Trophoblast cell (in vitro differentiated cells and primary cell): Measurements from ENCODE around the gene FTH1.
A peak's percentile ranks its signal among the peaks of the same experiment; 100 is the strongest.

Source experiments
- DNase-seq, 2 donors: peaks; one replicate each; pipeline ENCODE4 v3.0.0-alpha.2; 2016
- H2AFZ ChIP-seq: 2 replicates; pipeline ENCODE4 v1.6.1; 2013; ENCODE audit warnings: low read length, moderate library complexity, mild to moderate bottlenecking; ENCODE audit not compliant: insufficient read depth, poor library complexity
- H2AK5ac ChIP-seq: 2 replicates; pipeline ENCODE4 v1.6.1; 2013; ENCODE audit warnings: mild to moderate bottlenecking, low read length
- H2BK120ac ChIP-seq: 2 replicates; pipeline ENCODE4 v1.6.1; 2013; ENCODE audit warnings: low read length, mild to moderate bottlenecking, moderate library complexity; ENCODE audit not compliant: insufficient read depth, poor library complexity
- H2BK12ac ChIP-seq: 2 replicates; pipeline ENCODE4 v1.6.1; 2013; ENCODE audit warnings: mild to moderate bottlenecking, low read length, moderate library complexity
- H2BK5ac ChIP-seq: 2 replicates; pipeline ENCODE4 v1.6.1; 2013; ENCODE audit warnings: low read length, low read depth, moderate library complexity, mild to moderate bottlenecking; ENCODE audit not compliant: poor library complexity
- H3K14ac ChIP-seq: 2 replicates; pipeline ENCODE4 v1.6.1; 2013; ENCODE audit warnings: mild to moderate bottlenecking, low read length
- H3K18ac ChIP-seq: 2 replicates; pipeline ENCODE4 v1.6.1; 2013; ENCODE audit warnings: mild to moderate bottlenecking, low read length
- H3K23ac ChIP-seq: 2 replicates; pipeline ENCODE4 v1.6.1; 2013; ENCODE audit warnings: low read length
- H3K27ac ChIP-seq: 2 replicates; pipeline ENCODE4 v1.5.1; 2013; ENCODE audit warnings: low read depth, mild to moderate bottlenecking, inconsistent platforms, low read length, moderate library complexity
- H3K27me3 ChIP-seq: 2 replicates; pipeline ENCODE4 v1.6.1; 2013; ENCODE audit warnings: inconsistent platforms, mild to moderate bottlenecking, low read length, moderate library complexity; ENCODE audit not compliant: insufficient read depth
- H3K36me3 ChIP-seq, 2 experiments: 1 replicate in 1 of 2; 2 replicates in 1 of 2; pipeline ENCODE4 v1.6.1; 2013; ENCODE audit warnings: low read length in 2 of 2, mild to moderate bottlenecking in 2 of 2, moderate library complexity in 1 of 2; ENCODE audit not compliant: insufficient read depth in 2 of 2, control insufficient read depth in 1 of 2
- H3K4ac ChIP-seq: 2 replicates; pipeline ENCODE4 v1.6.1; 2013; ENCODE audit warnings: low read depth, mild to moderate bottlenecking, low read length, moderate library complexity
- H3K4me1 ChIP-seq, 2 experiments: 1 replicate in 1 of 2; 2 replicates in 1 of 2; pipeline ENCODE4 v1.6.1; 2013; ENCODE audit warnings: low read length in 2 of 2, mild to moderate bottlenecking in 2 of 2, moderate library complexity in 1 of 2; ENCODE audit not compliant: insufficient read depth in 2 of 2, control insufficient read depth in 1 of 2
- H3K4me2 ChIP-seq: 2 replicates; pipeline ENCODE4 v1.6.1; 2013; ENCODE audit warnings: inconsistent platforms, mild to moderate bottlenecking, low read length, moderate library complexity
- H3K4me3 ChIP-seq: 2 replicates; pipeline ENCODE4 v1.5.1; 2013; ENCODE audit warnings: mild to moderate bottlenecking, low read depth, low read length, inconsistent platforms
- H3K79me1 ChIP-seq: one replicate; pipeline ENCODE4 v1.6.1; 2013; ENCODE audit warnings: low read length
- H3K79me2 ChIP-seq: 2 replicates; pipeline ENCODE4 v1.6.1; 2013; ENCODE audit warnings: low read length, mild to moderate bottlenecking; ENCODE audit not compliant: control insufficient read depth, insufficient read depth, poor library complexity
- H3K9ac ChIP-seq: 2 replicates; pipeline ENCODE4 v1.6.1; 2013; ENCODE audit warnings: mild to moderate bottlenecking, low read length
- H3K9me3 ChIP-seq: 2 replicates; pipeline ENCODE4 v1.6.1; 2013; ENCODE audit warnings: low read depth, mild to moderate bottlenecking, control low read depth, inconsistent platforms, low read length; ENCODE audit not compliant: insufficient read depth
- H4K12ac ChIP-seq: 2 replicates; pipeline ENCODE4 v1.6.1; 2013; ENCODE audit warnings: low read depth, mild to moderate bottlenecking, low read length, moderate library complexity
- H4K8ac ChIP-seq: 2 replicates; pipeline ENCODE4 v1.6.1; 2013; ENCODE audit warnings: low read depth, mild to moderate bottlenecking, low read length, moderate library complexity
- H4K91ac ChIP-seq: one replicate; pipeline ENCODE4 v1.6.1; 2013; ENCODE audit warnings: low read depth, mild to moderate bottlenecking, low read length, moderate library complexity
- WGBS: extraction: QIAGEN DNeasy Blood & Tissue Kit; methylation state at CpG from one replicate; pipeline ENCODE4 v1.1.7; 2013; ENCODE audit warnings: missing lambda C conversion rate; ENCODE audit not compliant: insufficient read length, insufficient coverage; ENCODE audit errors: extremely low coverage; 5-methylcytosine and 5-hydroxymethylcytosine counted together

FTH1 gene

DNA sequence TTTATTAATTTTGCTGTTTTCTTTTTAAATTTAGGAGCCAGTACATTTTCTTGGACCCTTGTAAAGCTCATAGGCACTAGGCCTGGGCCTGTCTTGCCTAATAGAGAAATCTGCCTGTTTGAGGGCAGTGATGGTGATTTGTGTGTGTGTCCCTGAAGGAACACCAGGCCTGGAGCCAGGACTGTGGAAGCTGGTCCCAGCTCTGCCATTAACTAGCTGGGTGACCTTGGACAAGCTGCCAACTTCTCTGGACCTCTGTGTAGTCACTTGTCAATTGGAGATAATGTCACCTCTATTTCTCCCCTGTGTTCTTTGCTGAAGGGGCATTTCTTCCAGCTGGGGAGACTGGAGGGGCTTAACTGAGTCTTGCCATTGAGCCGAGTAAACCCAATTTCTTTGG lies 16.0 kb upstream of the FTH1 start:
- peaks cover 2 to 4% of the 10 kb centered on the region in 2 experiments for H3K4me1 ChIP-seq
- no peak overlapping the region for H3K27ac ChIP-seq
- H3K36me3 ChIP-seq = no peaks in the 10 kb centered on the region
- WGBS = no CpG with 5 or more reads among the region's 1 CpG
- H3K14ac ChIP-seq = no peak overlapping the region
- no peak overlapping the region for H3K4me3 ChIP-seq
- peak overlapping the region; percentile 13 for H2AK5ac ChIP-seq
- no peak overlapping the region for H2BK5ac ChIP-seq
- H3K9me3 ChIP-seq = no peaks in the 10 kb centered on the region
- no peak overlapping the region for H4K12ac ChIP-seq
- no peak overlapping the region for H4K8ac ChIP-seq
- H3K4ac ChIP-seq = no peak overlapping the region
- H3K18ac ChIP-seq = no peak overlapping the region
- no peak overlapping the region for H3K23ac ChIP-seq
- H3K79me1 ChIP-seq = peaks cover 2% of the 10 kb centered on the region
- no peaks in the 10 kb centered on the region for H3K27me3 ChIP-seq
- no peak overlapping the region for H3K9ac ChIP-seq
- no peaks in the 10 kb centered on the region for H3K79me2 ChIP-seq
- no peak for DNase-seq
- H2BK12ac ChIP-seq = peak overlapping the region; percentile 23
- peak overlapping the region; percentile 7 for H2BK120ac ChIP-seq
- H3K4me2 ChIP-seq = no peak overlapping the region
- peak overlapping the region; percentile 39 for H4K91ac ChIP-seq
- no peak overlapping the region for H2AFZ ChIP-seq

DNA sequence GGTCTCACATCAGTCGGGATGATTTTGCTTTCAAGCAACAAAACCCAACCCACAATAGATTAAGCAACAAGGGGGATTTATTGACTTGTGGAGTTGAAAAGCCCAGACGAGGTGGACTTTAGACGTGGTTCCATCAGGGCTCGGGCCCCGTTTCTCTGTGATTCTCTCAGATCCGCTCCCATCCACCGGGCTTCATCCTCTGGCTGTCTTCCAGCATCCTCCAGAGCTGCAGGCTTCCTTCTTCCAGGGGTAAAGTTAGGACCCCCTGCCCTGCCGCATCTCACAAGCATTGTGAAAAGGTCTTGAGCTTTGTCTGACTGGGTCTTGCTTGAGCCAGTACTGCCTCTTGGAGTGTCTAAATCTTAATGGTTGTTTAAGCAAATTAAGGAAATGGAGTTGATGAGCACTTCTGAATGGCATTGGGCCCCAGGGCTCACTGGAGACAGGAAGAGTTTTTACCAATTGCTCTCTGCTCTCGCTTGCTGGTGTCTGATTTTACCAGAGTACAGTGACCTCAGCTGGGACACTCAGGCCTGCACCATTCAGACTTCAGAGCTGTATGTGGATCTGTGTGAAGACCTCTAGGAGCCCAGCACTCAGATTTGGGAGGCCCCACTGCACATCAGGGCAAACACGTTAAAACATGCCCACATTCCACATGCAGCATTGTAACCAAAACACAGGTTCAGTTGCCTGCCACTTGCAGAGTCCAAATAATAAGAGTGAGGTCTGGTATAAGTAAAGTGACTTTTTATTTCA lies 13.5 kb upstream of the FTH1 start:
- H3K79me1 ChIP-seq = peaks cover 2% of the 10 kb centered on the region
- no peak overlapping the region for H2BK120ac ChIP-seq
- H4K8ac ChIP-seq = peak overlapping the region; percentile 52
- peak overlapping the region; percentile 16 for H2BK5ac ChIP-seq
- H2AFZ ChIP-seq = no peak overlapping the region
- no peak overlapping the region for H3K4me3 ChIP-seq
- H3K23ac ChIP-seq = no peak overlapping the region
- peak overlapping the region; percentile 64 for H2BK12ac ChIP-seq
- peak overlapping the region; percentile 54 for H3K14ac ChIP-seq
- H4K12ac ChIP-seq = no peak overlapping the region
- no peaks in the 10 kb centered on the region for H3K27me3 ChIP-seq
- H4K91ac ChIP-seq = peak overlapping the region; percentile 40
- H3K4me2 ChIP-seq = no peak overlapping the region
- no peak overlapping the region for H3K18ac ChIP-seq
- no peak overlapping the region for H3K4ac ChIP-seq
- no peak overlapping the region for H2AK5ac ChIP-seq
- no peaks in the 10 kb centered on the region for H3K79me2 ChIP-seq
- peak overlapping the region; percentile 32 for H3K9ac ChIP-seq
- no peak overlapping the region for H3K27ac ChIP-seq
- H3K4me1 ChIP-seq = peaks cover 2 to 4% of the 10 kb centered on the region in 2 experiments
- H3K36me3 ChIP-seq = no peaks in the 10 kb centered on the region
- WGBS = no CpG with 5 or more reads among the region's 10 CpGs
- no peaks in the 10 kb centered on the region for H3K9me3 ChIP-seq
- peak; percentile 50 to 55 for DNase-seq

DNA sequence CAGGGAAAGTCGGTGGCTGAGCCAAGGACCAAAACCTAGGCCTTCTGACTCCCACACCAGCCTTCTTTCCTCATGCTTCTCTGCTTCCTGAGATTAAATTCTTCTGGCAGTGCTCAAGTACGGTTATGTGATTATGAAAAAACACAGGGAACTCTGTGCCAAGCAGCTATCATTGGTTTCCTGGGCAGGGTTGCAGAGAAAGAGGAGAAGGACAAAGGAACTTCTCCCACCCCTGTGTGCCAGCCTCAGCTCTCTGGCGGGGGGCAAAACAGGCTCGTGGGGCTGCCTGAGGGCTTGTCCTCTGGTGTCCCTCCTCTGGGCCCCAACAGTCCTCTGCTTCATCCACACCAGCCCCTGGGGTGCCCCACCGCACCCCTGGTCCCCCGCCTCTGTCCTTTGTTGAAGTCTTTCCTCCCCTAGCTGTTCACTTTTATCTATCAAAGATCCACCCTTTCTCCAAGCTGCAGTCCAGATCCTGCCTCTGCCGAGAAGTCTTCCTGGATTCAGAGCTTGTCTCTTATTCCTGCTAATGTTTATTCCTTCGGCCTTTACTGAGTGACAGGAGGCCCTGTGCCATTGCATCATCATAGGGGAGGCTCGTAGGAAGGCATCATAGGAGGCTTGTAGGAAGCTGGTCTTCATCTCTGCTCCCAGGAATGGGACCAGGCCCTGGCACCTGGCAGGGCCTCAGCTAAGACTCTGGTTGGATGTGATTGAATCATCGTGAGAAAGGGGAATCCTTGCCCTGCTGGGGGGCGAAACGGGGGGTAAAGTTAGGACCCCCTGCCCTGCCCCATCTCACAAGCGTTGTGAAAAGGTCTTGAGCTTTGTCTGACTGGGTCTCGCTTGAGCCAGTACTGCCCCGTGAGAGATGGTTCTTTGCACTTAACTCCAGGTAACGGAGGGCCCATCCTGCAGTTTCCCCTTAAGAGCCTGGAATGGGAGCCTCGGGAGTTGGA lies 11.5 kb upstream of the FTH1 start:
- H3K79me2 ChIP-seq = no peaks in the 10 kb centered on the region
- H3K9ac ChIP-seq = peak overlapping the region; percentile 52
- H4K8ac ChIP-seq = no peak overlapping the region
- H3K4me3 ChIP-seq = peak overlapping the region; percentile 20
- peaks cover 2 to 7% of the 10 kb centered on the region in 2 experiments for H3K4me1 ChIP-seq
- WGBS = no CpG with 5 or more reads among the region's 17 CpGs
- no peaks in the 10 kb centered on the region for H3K36me3 ChIP-seq
- no peaks in the 10 kb centered on the region for H3K27me3 ChIP-seq
- no peak overlapping the region for H4K12ac ChIP-seq
- H2BK5ac ChIP-seq = no peak overlapping the region
- no peak overlapping the region for H3K27ac ChIP-seq
- no peak overlapping the region for H3K23ac ChIP-seq
- H2BK12ac ChIP-seq = peak overlapping the region; percentile 28
- no peak overlapping the region for H2AFZ ChIP-seq
- H3K14ac ChIP-seq = no peak overlapping the region
- H3K4ac ChIP-seq = no peak overlapping the region
- no peaks in the 10 kb centered on the region for H3K9me3 ChIP-seq
- H4K91ac ChIP-seq = peak overlapping the region; percentile 76
- DNase-seq = peak; percentile 21 to 62
- no peak overlapping the region for H3K18ac ChIP-seq
- H2BK120ac ChIP-seq = no peak overlapping the region
- H3K79me1 ChIP-seq = peaks cover 8% of the 10 kb centered on the region
- peak overlapping the region; percentile 9 for H2AK5ac ChIP-seq
- H3K4me2 ChIP-seq = no peak overlapping the region

DNA sequence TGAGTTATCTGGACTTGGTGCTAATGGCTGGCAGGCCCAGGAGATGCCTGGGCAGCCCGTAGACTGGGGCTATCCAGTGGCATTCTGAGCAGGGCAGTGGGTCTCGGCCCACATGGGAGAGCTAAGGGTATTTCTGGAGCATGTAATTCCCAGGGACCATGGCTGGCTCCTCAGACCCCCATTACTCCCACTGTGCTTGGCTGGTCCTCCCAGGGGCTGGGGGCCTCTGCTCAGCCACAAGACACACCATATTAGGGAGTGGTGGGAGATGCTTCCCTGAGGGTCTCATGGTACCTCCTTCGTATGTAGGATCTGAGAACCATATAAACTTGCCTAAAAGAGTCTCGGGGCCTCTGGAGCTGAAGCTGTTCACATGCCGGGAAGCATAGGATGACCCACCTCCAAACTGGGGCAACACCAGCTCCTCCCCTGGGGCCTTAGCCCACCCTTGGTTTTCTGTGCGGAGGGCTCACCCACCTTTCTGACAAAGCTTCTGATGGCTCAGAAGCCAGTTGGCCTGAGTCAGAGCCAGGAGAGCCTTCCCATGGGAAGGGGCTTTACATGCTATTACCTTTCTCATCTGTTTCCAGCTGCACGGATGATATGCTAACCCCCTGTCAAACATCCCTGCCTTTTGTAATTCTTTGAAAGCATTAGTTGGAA lies 9.5 kb upstream of the FTH1 start:
- Histone ChIP-seq H2BK12ac (no peak overlapping the region), H2BK5ac (no peak overlapping the region), H3K27me3 (no peaks in the 10 kb centered on the region), H3K79me1 (peaks cover 25% of the 10 kb centered on the region), H3K23ac (no peak overlapping the region), H3K4me3 (no peak overlapping the region), H3K9me3 (no peaks in the 10 kb centered on the region), H3K36me3 (no peaks in the 10 kb centered on the region), H3K18ac (no peak overlapping the region), H3K79me2 (peaks cover 7% of the 10 kb centered on the region), H3K4me2 (no peak overlapping the region), H3K27ac (no peak overlapping the region), H4K8ac (no peak overlapping the region), H4K91ac (peak overlapping the region; percentile 55), H3K4ac (no peak overlapping the region), H2AK5ac (no peak overlapping the region), H4K12ac (no peak overlapping the region), H2AFZ (no peak overlapping the region), H3K9ac (no peak overlapping the region), H3K4me1 (peaks cover 16 to 24% of the 10 kb centered on the region in 2 experiments), H2BK120ac (no peak overlapping the region), H3K14ac (no peak overlapping the region)
- no peak for DNase-seq
- no CpG with 5 or more reads among the region's 7 CpGs for WGBS
